ENCODE data around the gene DTNA. TPM values are rescaled to one million over a fixed set of nuclear protein-coding genes. Genes with fewer than 3 reads are reported as not detected.
"Not testable (repeated sequence)": the region's sequence is repeated elsewhere in the genome, so short reads cannot be mapped to it uniquely, and the experiment has no call there.

The DTNA gene
- total and polyA plus RNA-seq, 5 donors from 2014 or later: not detected

- Mint-ChIP-seq H3K36me3 (no peaks in the 10 kb centered on the region), H3K27me3 (peaks cover 4% of the 10 kb centered on the region), H3K27ac (no peak overlapping the region), H3K4me3 (no peak overlapping the region), H3K4me1 (no peaks in the 10 kb centered on the region), H3K9me3 (peaks cover 0 to 3% (median 0%) of the 10 kb centered on the region in 7 donors)
- DNase-seq (no peak), ATAC-seq (ENCODE audit: low read depth in 2 of 2) (no peak)
- Histone ChIP-seq H3K27me3 (ENCODE audit: control insufficient read depth, insufficient read depth, low read length) (no peaks in the 10 kb centered on the region), H3K36me3 (ENCODE audit: control insufficient read depth, insufficient read depth, low read length) (no peaks in the 10 kb centered on the region), H3K4me1 (ENCODE audit: control insufficient read depth, insufficient read depth, low read length, poor library complexity, severe bottlenecking) (no peaks in the 10 kb centered on the region), H3K9me3 (ENCODE audit: control insufficient read depth in 2 of 2, low read length in 2 of 2) (no peaks in the 10 kb centered on the region), H3K4me3 (ENCODE audit: low read depth, low read length) (no peak overlapping the region), H3K27ac (ENCODE audit: insufficient read depth, low read length, poor library complexity, severe bottlenecking) (no peak overlapping the region)
These were observed 177.9 kb downstream of the DTNA start for GRCh38 chr18:34887881-34888580.

DNA sequence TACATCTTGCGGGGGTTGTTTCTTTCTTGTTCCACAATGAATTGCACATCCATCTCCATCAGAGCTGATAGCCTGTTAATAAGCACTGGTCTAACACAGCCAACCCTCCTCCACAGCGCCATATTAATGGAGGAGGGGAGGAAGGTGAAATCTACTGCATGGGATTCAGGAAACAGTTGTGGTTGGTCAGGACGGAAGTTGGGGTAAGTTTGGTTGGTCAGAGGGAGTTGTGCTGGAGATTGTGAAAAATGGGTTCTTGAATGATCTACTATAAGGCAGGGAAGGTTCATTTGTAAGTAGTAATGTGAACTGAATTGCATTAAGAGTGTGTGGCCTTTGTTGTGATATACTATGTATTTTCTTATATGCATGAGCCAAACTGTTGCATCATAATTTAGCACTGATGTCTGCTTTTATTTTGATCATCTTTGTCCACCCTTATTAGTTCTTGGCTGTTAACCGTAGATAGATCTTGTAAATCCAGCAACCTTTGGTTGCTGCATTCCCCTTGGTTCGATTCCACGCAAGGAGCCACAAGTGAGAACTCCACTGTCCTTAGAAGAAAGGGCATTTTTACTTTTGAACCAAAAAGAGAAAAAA is 180.5 kb downstream of the DTNA start:
- Mint-ChIP-seq H3K27me3 (peaks cover 4% of the 10 kb centered on the region), H3K27ac (no peak overlapping the region), H3K9me3 (peaks cover 0 to 11% (median 3%) of the 10 kb centered on the region in 7 donors), H3K4me3 (no peak overlapping the region), H3K36me3 (no peaks in the 10 kb centered on the region), H3K4me1 (no peaks in the 10 kb centered on the region)
- Histone ChIP-seq H3K4me1 (ENCODE audit: control insufficient read depth, insufficient read depth, low read length, poor library complexity, severe bottlenecking) (no peaks in the 10 kb centered on the region), H3K4me3 (ENCODE audit: low read depth, low read length) (no peak overlapping the region), H3K27ac (ENCODE audit: insufficient read depth, low read length, poor library complexity, severe bottlenecking) (no peak overlapping the region), H3K9me3 (ENCODE audit: control insufficient read depth in 2 of 2, low read length in 2 of 2) (no peaks in the 10 kb centered on the region), H3K27me3 (ENCODE audit: control insufficient read depth, insufficient read depth, low read length) (no peaks in the 10 kb centered on the region), H3K36me3 (ENCODE audit: control insufficient read depth, insufficient read depth, low read length) (no peaks in the 10 kb centered on the region)
- DNase-seq (no peak), ATAC-seq (ENCODE audit: low read depth in 2 of 2) (no peak)

DNA sequence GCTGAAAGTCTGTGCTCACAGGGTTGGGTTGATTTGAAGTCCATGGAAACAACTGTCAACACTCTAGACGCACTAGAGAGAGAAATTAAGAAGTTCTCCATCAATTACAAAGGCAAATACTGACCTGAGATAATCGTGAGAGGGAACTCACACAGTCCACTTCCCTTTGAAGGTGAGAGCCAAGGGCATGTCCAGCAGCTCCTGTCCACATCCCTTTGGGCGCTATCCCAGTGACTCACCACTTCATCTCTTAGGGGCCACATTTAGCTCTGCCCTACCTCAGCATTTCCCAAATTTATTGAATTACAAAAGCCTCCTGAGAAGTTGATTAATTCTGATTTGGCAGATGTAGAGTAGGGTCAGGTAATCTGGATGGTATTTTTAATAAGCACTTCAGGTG is 182.3 kb downstream of the DTNA start:
- Histone ChIP-seq H3K9me3 (ENCODE audit: control insufficient read depth in 2 of 2, low read length in 2 of 2) (no peaks in the 10 kb centered on the region), H3K36me3 (ENCODE audit: control insufficient read depth, insufficient read depth, low read length) (no peaks in the 10 kb centered on the region), H3K27me3 (ENCODE audit: control insufficient read depth, insufficient read depth, low read length) (no peaks in the 10 kb centered on the region), H3K27ac (ENCODE audit: insufficient read depth, low read length, poor library complexity, severe bottlenecking) (no peak overlapping the region), H3K4me1 (ENCODE audit: control insufficient read depth, insufficient read depth, low read length, poor library complexity, severe bottlenecking) (no peaks in the 10 kb centered on the region), H3K4me3 (ENCODE audit: low read depth, low read length) (no peak overlapping the region)
- DNase-seq: no peak
- Mint-ChIP-seq H3K4me3 (no peak overlapping the region), H3K9me3 (peaks cover 0 to 11% (median 5%) of the 10 kb centered on the region in 7 donors), H3K27me3 (peaks cover 4% of the 10 kb centered on the region), H3K4me1 (no peaks in the 10 kb centered on the region), H3K36me3 (no peaks in the 10 kb centered on the region), H3K27ac (no peak overlapping the region)
- ATAC-seq (ENCODE audit: low read depth in 2 of 2): no peak

DNA sequence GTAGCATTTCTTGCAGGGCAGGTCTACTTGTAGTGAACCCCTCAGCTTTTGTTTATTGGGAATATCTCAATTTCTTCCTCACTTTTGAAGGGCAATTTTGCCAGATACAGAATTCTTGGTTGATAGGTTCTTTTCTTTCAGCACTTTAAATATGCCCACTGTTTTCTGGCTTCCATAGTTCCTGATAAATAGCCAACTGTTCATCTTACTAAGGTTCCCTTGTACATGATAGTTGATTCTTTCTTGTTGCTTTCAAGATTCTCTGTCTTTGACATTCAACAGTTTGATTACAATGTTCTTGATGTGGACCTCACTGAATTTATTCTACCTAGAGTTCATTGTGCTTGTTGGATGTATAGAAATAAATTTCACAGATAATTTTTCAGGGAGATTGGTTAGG is 183.1 kb downstream of the DTNA start:
- no peak for DNase-seq
- Histone ChIP-seq H3K36me3 (ENCODE audit: control insufficient read depth, insufficient read depth, low read length) (no peaks in the 10 kb centered on the region), H3K27ac (ENCODE audit: insufficient read depth, low read length, poor library complexity, severe bottlenecking) (no peak overlapping the region), H3K4me3 (ENCODE audit: low read depth, low read length) (no peak overlapping the region), H3K4me1 (ENCODE audit: control insufficient read depth, insufficient read depth, low read length, poor library complexity, severe bottlenecking) (no peaks in the 10 kb centered on the region), H3K27me3 (ENCODE audit: control insufficient read depth, insufficient read depth, low read length) (no peaks in the 10 kb centered on the region), H3K9me3 (ENCODE audit: control insufficient read depth in 2 of 2, low read length in 2 of 2) (no peaks in the 10 kb centered on the region)
- Mint-ChIP-seq H3K9me3 (peaks cover 0 to 11% (median 5%) of the 10 kb centered on the region in 7 donors), H3K4me1 (no peaks in the 10 kb centered on the region), H3K36me3 (no peaks in the 10 kb centered on the region), H3K27me3 (peaks cover 4% of the 10 kb centered on the region), H3K27ac (no peak overlapping the region), H3K4me3 (no peak overlapping the region)
- ATAC-seq (ENCODE audit: low read depth in 2 of 2): no peak

DNA sequence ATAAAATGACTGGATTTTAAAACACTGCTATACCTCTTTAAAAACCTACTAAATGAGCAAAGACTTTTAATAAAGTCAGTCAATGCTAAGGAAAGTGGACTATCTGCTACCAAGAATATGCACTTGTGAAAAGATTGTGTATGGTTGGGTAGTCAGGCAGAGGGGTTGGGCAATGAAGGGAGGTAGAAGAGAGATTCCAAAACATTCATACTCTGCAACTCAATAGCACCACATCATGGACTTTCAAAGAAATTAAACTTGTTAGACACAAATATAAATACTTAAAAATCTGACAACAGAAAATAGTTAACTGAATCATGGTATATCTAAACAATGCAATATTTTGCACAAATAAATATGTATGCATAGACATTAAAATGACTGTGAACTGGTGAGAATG is 191.2 kb downstream of the DTNA start:
- no peak for ATAC-seq (ENCODE audit: low read depth in 2 of 2)
- Mint-ChIP-seq H3K27ac (no peak overlapping the region), H3K27me3 (no peaks in the 10 kb centered on the region), H3K36me3 (no peaks in the 10 kb centered on the region), H3K4me1 (no peaks in the 10 kb centered on the region), H3K9me3 (peaks cover 0 to 2% (median 0%) of the 10 kb centered on the region in 7 donors), H3K4me3 (no peak overlapping the region)
- Histone ChIP-seq H3K36me3 (ENCODE audit: control insufficient read depth, insufficient read depth, low read length) (no peaks in the 10 kb centered on the region), H3K4me3 (ENCODE audit: low read depth, low read length) (no peak overlapping the region), H3K27ac (ENCODE audit: insufficient read depth, low read length, poor library complexity, severe bottlenecking) (no peak overlapping the region), H3K9me3 (ENCODE audit: control insufficient read depth in 2 of 2, low read length in 2 of 2) (no peaks in the 10 kb centered on the region), H3K27me3 (ENCODE audit: control insufficient read depth, insufficient read depth, low read length) (no peaks in the 10 kb centered on the region), H3K4me1 (ENCODE audit: control insufficient read depth, insufficient read depth, low read length, poor library complexity, severe bottlenecking) (no peaks in the 10 kb centered on the region)
- no peak for DNase-seq

GRCh38 chr18:34904994-34905393 is 194.9 kb downstream of the DTNA start:
- Histone ChIP-seq H3K4me1 (ENCODE audit: control insufficient read depth, insufficient read depth, low read length, poor library complexity, severe bottlenecking) (no peaks in the 10 kb centered on the region), H3K27ac (ENCODE audit: insufficient read depth, low read length, poor library complexity, severe bottlenecking) (no peak overlapping the region), H3K36me3 (ENCODE audit: control insufficient read depth, insufficient read depth, low read length) (no peaks in the 10 kb centered on the region), H3K9me3 (ENCODE audit: control insufficient read depth in 2 of 2, low read length in 2 of 2) (no peaks in the 10 kb centered on the region), H3K27me3 (ENCODE audit: control insufficient read depth, insufficient read depth, low read length) (no peaks in the 10 kb centered on the region), H3K4me3 (ENCODE audit: low read depth, low read length) (no peak overlapping the region)
- no peaks in the 10 kb centered on the region for H3K4me1 Mint-ChIP-seq
- H3K27ac Mint-ChIP-seq: no peak overlapping the region
- ATAC-seq (ENCODE audit: low read depth in 2 of 2) (no peak), DNase-seq (no peak)
- peaks cover 0 to 6% (median 0%) of the 10 kb centered on the region in 7 donors for H3K9me3 Mint-ChIP-seq
- H3K36me3 Mint-ChIP-seq: no peaks in the 10 kb centered on the region
- no peak overlapping the region for H3K4me3 Mint-ChIP-seq
- no peaks in the 10 kb centered on the region for H3K27me3 Mint-ChIP-seq

DNA sequence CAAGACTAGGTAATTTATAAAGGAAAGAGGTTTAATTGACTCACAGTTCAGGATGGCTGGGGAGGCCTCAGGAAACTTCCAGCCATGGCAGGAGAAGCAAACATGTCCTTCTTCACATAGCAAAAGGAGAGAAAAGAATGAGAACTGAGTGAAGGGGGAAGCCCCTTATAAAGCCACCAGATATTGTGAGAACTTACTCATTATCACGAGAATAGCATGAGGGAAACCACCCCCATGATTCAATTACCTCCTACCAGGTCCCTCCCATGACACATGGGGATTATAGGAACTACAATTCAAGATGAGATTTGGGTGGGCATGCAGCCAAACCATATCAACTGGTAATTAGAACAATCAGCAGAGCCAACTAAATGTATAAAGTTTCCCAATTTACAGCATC is 196.9 kb downstream of the DTNA start:
- not testable (repeated sequence) for H3K4me1 ChIP-seq (ENCODE audit: control insufficient read depth, insufficient read depth, low read length, poor library complexity, severe bottlenecking); ATAC-seq (ENCODE audit: low read depth in 2 of 2); H3K9me3 Mint-ChIP-seq; H3K4me1 Mint-ChIP-seq; H3K36me3 ChIP-seq (ENCODE audit: control insufficient read depth, insufficient read depth, low read length); H3K27me3 ChIP-seq (ENCODE audit: control insufficient read depth, insufficient read depth, low read length); H3K4me3 Mint-ChIP-seq; H3K27ac Mint-ChIP-seq; H3K9me3 ChIP-seq (ENCODE audit: control insufficient read depth in 2 of 2, low read length in 2 of 2); H3K36me3 Mint-ChIP-seq; H3K27me3 Mint-ChIP-seq; H3K27ac ChIP-seq (ENCODE audit: insufficient read depth, low read length, poor library complexity, severe bottlenecking); DNase-seq; H3K4me3 ChIP-seq (ENCODE audit: low read depth, low read length)
